H1 (cell line): Measurements from ENCODE around the gene LTB. TPM values are rescaled to one million over a fixed set of nuclear protein-coding genes. Genes with fewer than 3 reads are reported as not detected.
A peak's percentile ranks its signal among the peaks of the same experiment; 100 is the strongest.

Experiments
- ASH2L ChIP-seq: fragments of 200-600, 300-600 bp; sonication (generic); IDR thresholded peaks from one replicate; pipeline ENCODE4 v1.7.1; 2017; ENCODE audit warnings: low read length
- BCL11A ChIP-seq, 2 experiments: IDR thresholded peaks; one replicate each; pipeline ENCODE4 v1.6.1; 2011; ENCODE audit warnings: low read depth in 2 of 2, low read length in 2 of 2, mild to moderate bottlenecking in 2 of 2
- CBX8 ChIP-seq: fragments of 300-800, 300-1000 bp; sonication (generic); IDR thresholded peaks from 2 replicates; pipeline ENCODE4 v1.7.1; 2016; ENCODE audit warnings: low read depth, low read length, borderline replicate concordance
- CREB1 ChIP-seq: IDR thresholded peaks from 2 replicates; pipeline ENCODE4 v1.6.1; 2012; ENCODE audit warnings: inconsistent platforms
- EZH2 ChIP-seq: fragments of 200-600 bp; sonication (generic); IDR thresholded peaks from 2 replicates; pipeline ENCODE4 v1.7.1; 2012; ENCODE audit warnings: low read depth, mild to moderate bottlenecking, moderate library complexity, low read length, inconsistent platforms; ENCODE audit not compliant: severe bottlenecking
- HDAC2 ChIP-seq, 2 experiments: fragments of 300-600 bp in 1 of 2; sonication (generic) in 1 of 2; IDR thresholded peaks; 2 replicates each; pipeline ENCODE4 v1.6.1; 2011 to 2012; ENCODE audit warnings: low read depth in 2 of 2, low read length in 2 of 2, mild to moderate bottlenecking in 2 of 2, moderate library complexity in 2 of 2, borderline replicate concordance in 1 of 2, inconsistent platforms in 1 of 2
- HDAC6 ChIP-seq: IDR thresholded peaks from one replicate; pipeline ENCODE4 v1.7.1; 2012; ENCODE audit warnings: low read depth, mild to moderate bottlenecking, inconsistent platforms, low read length, moderate library complexity
- JUND ChIP-seq: IDR thresholded peaks from 2 replicates; pipeline ENCODE4 v1.6.1; 2011; ENCODE audit warnings: mild to moderate bottlenecking, improper control_type of control experiment, low read length
- KDM4A ChIP-seq: IDR thresholded peaks from one replicate; pipeline ENCODE4 v1.7.1; 2012; ENCODE audit warnings: low read depth, mild to moderate bottlenecking, moderate library complexity, low read length, inconsistent platforms; ENCODE audit not compliant: severe bottlenecking
- MAFK ChIP-seq: IDR thresholded peaks from 2 replicates; pipeline ENCODE4 v1.6.1; 2012; ENCODE audit warnings: low read depth, mild to moderate bottlenecking, improper control_type of control experiment, low read length
- NRF1 ChIP-seq: IDR thresholded peaks from 2 replicates; pipeline ENCODE4 v1.6.1; 2011; ENCODE audit warnings: mild to moderate bottlenecking, low read depth, low read length, improper control_type of control experiment
- POLR2AphosphoS5 ChIP-seq: IDR thresholded peaks from 2 replicates; pipeline ENCODE4 v1.6.1; 2011; ENCODE audit warnings: low read depth, low read length
- POU5F1 ChIP-seq: IDR thresholded peaks from 2 replicates; pipeline ENCODE4 v1.6.1; 2011; ENCODE audit warnings: low read depth, mild to moderate bottlenecking, low read length, moderate library complexity
- RFX5 ChIP-seq: IDR thresholded peaks from 2 replicates; pipeline ENCODE4 v1.6.1; 2011; ENCODE audit warnings: low read depth, low read length, improper control_type of control experiment, borderline replicate concordance
- SAP30 ChIP-seq: fragments of 300-600 bp; sonication (generic); IDR thresholded peaks from 2 replicates; pipeline ENCODE4 v1.7.1; 2012; ENCODE audit warnings: low read length, moderate library complexity, mild to moderate bottlenecking, inconsistent platforms; ENCODE audit not compliant: insufficient read depth, insufficient replicate concordance
- SP1 ChIP-seq: IDR thresholded peaks from 2 replicates; pipeline ENCODE4 v1.6.1; 2011; ENCODE audit warnings: low read depth, low read length
- SP2 ChIP-seq: IDR thresholded peaks from 2 replicates; pipeline ENCODE4 v1.6.1; 2012; ENCODE audit warnings: mild to moderate bottlenecking, low read length, inconsistent platforms
- TAF1 ChIP-seq: IDR thresholded peaks from 2 replicates; pipeline ENCODE4 v1.6.1; 2011; ENCODE audit warnings: mild to moderate bottlenecking, low read depth, low read length
- TAF7 ChIP-seq: optimal IDR thresholded peaks from 2 replicates; pipeline ENCODE3; 2011; ENCODE audit warnings: low read depth, mild to moderate bottlenecking, inconsistent platforms, low read length, moderate library complexity, borderline replicate concordance
- ZNF274 ChIP-seq: IDR thresholded peaks from 2 replicates; pipeline ENCODE4 v1.7.0; 2012; ENCODE audit warnings: low read length, borderline replicate concordance; ENCODE audit errors: extremely low read depth
- polyA plus RNA-seq, 7 experiments: library from polyadenylated mRNA; depleted of rRNA in 3 of 7; stranded (reverse) in 5 of 7; unstranded in 2 of 7; fragments of >200 nt in 5 of 7; fragments of 200-250 nt in 2 of 7; gene quantifications; 1 replicate in 5 of 7; 2 replicates in 1 of 7; 4 replicates in 1 of 7; pipeline versions ENCODE4 v1.2.1 to v1.2.3, GENCODE V29; 2011 to 2013; ENCODE audit warnings: missing spikeins in 2 of 7, mixed read lengths in 2 of 7
- total RNA-seq: library from RNA; stranded (reverse); fragmentation: NEBNext Ultra II Directional; extraction: Animal tissue kit (Norgen Biotek cat#: 25700); gene quantifications from 2 replicates; pipeline ENCODE4 v1.2.1, GENCODE V29; 2021
- TF ChIP-seq, protein P1 (sequence below): IDR thresholded peaks from 2 replicates; pipeline ENCODE4 v1.6.1; 2011; ENCODE audit warnings: low read length, improper control_type of control experiment
- TF ChIP-seq, protein P2 (sequence below), 3 experiments: IDR thresholded peaks; 1 replicate in 2 of 3; 2 replicates in 1 of 3; pipeline versions ENCODE4 v1.5.1 to v1.6.1; 2011; ENCODE audit warnings: low read length in 3 of 3, mild to moderate bottlenecking in 3 of 3, inconsistent platforms in 2 of 3, low read depth in 1 of 3, moderate library complexity in 1 of 3; ENCODE audit not compliant: insufficient read depth in 1 of 3; ENCODE audit errors: control extremely low read depth in 1 of 3

LTB gene
- total and polyA plus RNA-seq, 2 of the 8 experiments (the other 6 are each of a cell fraction or from before 2014, with no cell fraction given), result 0.43 to 0.47 TPM

DNA sequence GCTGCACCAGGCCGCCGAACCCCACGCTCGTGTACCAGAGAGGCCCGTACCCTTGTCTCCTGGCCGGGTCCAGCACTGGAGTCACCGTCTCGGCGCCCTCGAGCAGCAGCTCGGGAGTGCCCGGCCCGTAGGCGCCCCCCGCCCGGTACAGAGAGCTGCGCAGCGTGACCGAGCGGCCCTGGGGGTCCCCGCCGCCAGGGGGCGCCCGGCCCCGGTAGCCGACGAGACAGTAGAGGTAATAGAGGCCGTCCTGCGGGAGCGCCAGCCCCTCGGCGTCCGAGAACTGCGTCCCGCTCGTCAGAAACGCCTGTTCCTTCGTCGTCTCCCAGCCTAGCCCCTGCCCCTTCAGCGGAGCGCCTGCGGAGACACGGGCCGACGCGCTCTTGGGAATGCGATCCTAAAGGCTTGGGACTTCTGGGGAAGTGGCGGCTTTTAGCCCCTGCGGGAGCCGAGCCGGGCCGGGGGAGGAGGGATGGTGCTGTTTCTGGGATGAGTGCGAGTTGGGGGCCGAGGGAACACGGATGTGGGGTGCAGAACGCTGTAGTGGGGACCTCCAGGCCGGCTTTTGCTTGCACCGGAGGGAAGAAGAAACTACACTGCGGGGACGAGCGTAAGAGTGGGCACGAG, 1.3 kb downstream of the LTB start (continued):
- no peak for TF ChIP-seq BCL11A (IDR thresholded peaks at IDR 0.05; ENCODE audit: low read depth in 2 of 2, low read length in 2 of 2)
- TF ChIP-seq POU5F1, result no peak
- peak; percentile 60 for TF ChIP-seq TAF7
- no peak for TF ChIP-seq ZNF274
- peak; percentile 51 for TF ChIP-seq TAF1
- TF ChIP-seq, protein P1, sequence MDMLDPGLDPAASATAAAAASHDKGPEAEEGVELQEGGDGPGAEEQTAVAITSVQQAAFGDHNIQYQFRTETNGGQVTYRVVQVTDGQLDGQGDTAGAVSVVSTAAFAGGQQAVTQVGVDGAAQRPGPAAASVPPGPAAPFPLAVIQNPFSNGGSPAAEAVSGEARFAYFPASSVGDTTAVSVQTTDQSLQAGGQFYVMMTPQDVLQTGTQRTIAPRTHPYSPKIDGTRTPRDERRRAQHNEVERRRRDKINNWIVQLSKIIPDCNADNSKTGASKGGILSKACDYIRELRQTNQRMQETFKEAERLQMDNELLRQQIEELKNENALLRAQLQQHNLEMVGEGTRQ, result no peak
- TF ChIP-seq CREB1, result peak; percentile 82
- no peak for TF ChIP-seq SP1
- no peak for TF ChIP-seq EZH2
- TF ChIP-seq MAFK, result no peak
- peak; percentile 85 to 89; a peak in 2 of 4 replicates for TF ChIP-seq HDAC2 (IDR thresholded peaks at IDR 0.05; ENCODE audit: borderline replicate concordance in 1 of 2, low read depth in 2 of 2, low read length in 2 of 2)
- no peak for TF ChIP-seq SAP30
- TF ChIP-seq ASH2L, result peak; percentile 96
- no peak for TF ChIP-seq CBX8
- TF ChIP-seq NRF1, result no peak
- TF ChIP-seq HDAC6, result no peak
- TF ChIP-seq, protein P2, sequence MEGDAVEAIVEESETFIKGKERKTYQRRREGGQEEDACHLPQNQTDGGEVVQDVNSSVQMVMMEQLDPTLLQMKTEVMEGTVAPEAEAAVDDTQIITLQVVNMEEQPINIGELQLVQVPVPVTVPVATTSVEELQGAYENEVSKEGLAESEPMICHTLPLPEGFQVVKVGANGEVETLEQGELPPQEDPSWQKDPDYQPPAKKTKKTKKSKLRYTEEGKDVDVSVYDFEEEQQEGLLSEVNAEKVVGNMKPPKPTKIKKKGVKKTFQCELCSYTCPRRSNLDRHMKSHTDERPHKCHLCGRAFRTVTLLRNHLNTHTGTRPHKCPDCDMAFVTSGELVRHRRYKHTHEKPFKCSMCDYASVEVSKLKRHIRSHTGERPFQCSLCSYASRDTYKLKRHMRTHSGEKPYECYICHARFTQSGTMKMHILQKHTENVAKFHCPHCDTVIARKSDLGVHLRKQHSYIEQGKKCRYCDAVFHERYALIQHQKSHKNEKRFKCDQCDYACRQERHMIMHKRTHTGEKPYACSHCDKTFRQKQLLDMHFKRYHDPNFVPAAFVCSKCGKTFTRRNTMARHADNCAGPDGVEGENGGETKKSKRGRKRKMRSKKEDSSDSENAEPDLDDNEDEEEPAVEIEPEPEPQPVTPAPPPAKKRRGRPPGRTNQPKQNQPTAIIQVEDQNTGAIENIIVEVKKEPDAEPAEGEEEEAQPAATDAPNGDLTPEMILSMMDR (IDR thresholded peaks at IDR 0.05; ENCODE audit: control extremely low read depth in 1 of 3, insufficient read depth in 1 of 3, low read depth in 1 of 3, low read length in 3 of 3), result peak in 2 of 3 experiments; percentile 89 to 93; a peak in 3 of 4 replicates
- no peak for TF ChIP-seq RFX5
- 0 out of 2 replicates have a peak, but pooled peaks have one; percentile 34 for TF ChIP-seq POLR2AphosphoS5
- no peak for TF ChIP-seq SP2
- TF ChIP-seq KDM4A, result peak; percentile 98
- no peak for TF ChIP-seq JUND
